ENCODE data around the gene LACTBL1. TPM values are rescaled to one million over a fixed set of nuclear protein-coding genes. Genes with fewer than 3 reads are reported as not detected.

Gene LACTBL1
- total and polyA plus RNA-seq, 4 donors = not detected

DNA sequence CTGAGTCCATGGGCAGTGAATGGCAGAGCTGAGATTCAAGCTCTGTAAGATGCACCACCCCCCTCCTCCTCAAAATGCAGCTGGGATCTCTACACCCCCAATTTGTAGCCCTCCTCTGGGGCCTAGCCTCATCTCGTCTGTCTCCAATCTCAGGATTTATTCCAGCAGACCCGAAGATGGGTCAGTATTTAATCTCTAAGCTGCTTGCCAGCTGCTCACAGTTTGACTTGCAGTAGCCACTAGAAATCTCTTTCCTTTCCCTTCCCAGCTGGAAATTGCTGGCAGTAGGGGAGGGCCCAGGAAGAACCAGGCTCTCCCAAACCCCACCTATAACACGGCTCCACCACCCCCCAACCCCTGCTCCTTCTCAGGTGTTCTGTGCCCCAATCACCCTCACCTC lies 1.5 kb downstream of the LACTBL1 start:
- intact Hi-C loops (cut with DNase I) = loop anchor here in 1 of 2 donors (10.0 kb wide), 1 partner anchor 214 kb away; no protein-coding TSS in a partner anchor
- ATAC-seq (ENCODE audit: low FRiP score) = no peak
- H3K27me3 ChIP-seq (ENCODE audit: control insufficient read depth in 1 of 2, insufficient read depth in 2 of 2, low read length in 1 of 2) = no peaks in the 10 kb centered on the region
- no peak overlapping the region for H3K27ac ChIP-seq (ENCODE audit: low read depth in 1 of 2, low read length in 2 of 2)
- H3K4me1 ChIP-seq (ENCODE audit: control insufficient read depth in 1 of 2, insufficient read depth in 2 of 2, low read length in 2 of 2) = no peaks in the 10 kb centered on the region
- no peak for DNase-seq
- H3K36me3 ChIP-seq (ENCODE audit: control insufficient read depth in 1 of 2, insufficient read depth in 2 of 2, low read length in 1 of 2) = no peaks in the 10 kb centered on the region
- H3K9me3 ChIP-seq (ENCODE audit: control insufficient read depth, low read length) = peaks cover 5% of the 10 kb centered on the region
- H3K4me3 ChIP-seq (ENCODE audit: low read length in 2 of 2) = no peak overlapping the region
- WGBS, 2 donors = 63% methylated on average over 3 of the region's 3 CpGs

DNA sequence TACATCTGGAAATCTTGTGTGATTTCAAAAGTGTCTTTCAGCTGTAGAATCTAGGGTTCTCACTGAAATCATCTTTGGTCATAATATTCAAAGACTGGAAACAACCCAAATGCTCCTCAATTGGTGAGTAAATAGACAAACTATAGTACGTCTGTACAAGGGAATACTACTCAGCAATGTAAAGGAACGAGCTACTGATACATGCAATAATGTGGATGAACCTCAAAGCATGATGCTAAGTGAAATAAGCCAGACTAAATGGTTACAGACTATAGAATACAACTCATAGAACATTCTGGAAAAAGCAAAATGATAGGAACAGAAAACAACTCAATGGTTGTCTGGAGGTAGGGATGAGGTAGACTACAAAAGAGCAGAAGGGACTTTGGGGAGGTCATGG lies 2.6 kb downstream of the LACTBL1 start:
- Histone ChIP-seq H3K27ac (ENCODE audit: low read depth in 1 of 2, low read length in 2 of 2) (no peak overlapping the region), H3K36me3 (ENCODE audit: control insufficient read depth in 1 of 2, insufficient read depth in 2 of 2, low read length in 1 of 2) (no peaks in the 10 kb centered on the region), H3K4me1 (ENCODE audit: control insufficient read depth in 1 of 2, insufficient read depth in 2 of 2, low read length in 2 of 2) (no peaks in the 10 kb centered on the region), H3K9me3 (ENCODE audit: control insufficient read depth, low read length) (peaks cover 5% of the 10 kb centered on the region), H3K4me3 (ENCODE audit: low read length in 2 of 2) (no peak overlapping the region), H3K27me3 (ENCODE audit: control insufficient read depth in 1 of 2, insufficient read depth in 2 of 2, low read length in 1 of 2) (no peaks in the 10 kb centered on the region)
- no peak for DNase-seq
- WGBS, 2 donors = 84 to 88% methylated on average over 2 of the region's 2 CpGs
- intact Hi-C loops (cut with DNase I) = loop anchor here in 1 of 2 donors (10.0 kb wide), 1 partner anchor 215 kb away; no protein-coding TSS in a partner anchor
- no peak for ATAC-seq (ENCODE audit: low FRiP score)

DNA sequence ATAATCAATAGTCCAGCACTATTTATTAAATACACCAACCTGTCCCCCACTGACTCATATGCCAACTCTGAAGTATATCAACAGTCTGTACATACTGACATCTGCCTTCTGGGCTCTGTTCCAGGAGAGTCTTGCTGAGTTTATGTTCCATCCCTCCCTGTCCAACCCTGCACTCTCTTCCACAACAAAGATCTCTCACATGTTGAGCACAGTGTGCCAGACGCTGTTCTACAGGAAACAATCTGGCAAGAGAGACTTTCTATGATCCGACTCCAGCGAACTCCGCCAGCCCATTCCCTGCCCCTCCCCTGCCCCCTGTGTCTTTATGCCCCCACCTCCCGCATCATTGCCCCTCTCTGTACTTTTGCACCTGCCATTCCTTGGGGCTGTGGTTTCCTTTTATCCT lies 3.4 kb downstream of the LACTBL1 start:
- no peak overlapping the region for H3K4me3 ChIP-seq (ENCODE audit: low read length in 2 of 2)
- 5% methylated on average over 5 of the region's 5 CpGs for whole genome bisulfite sequencing, 2 donors
- peaks cover 5% of the 10 kb centered on the region for H3K9me3 ChIP-seq (ENCODE audit: control insufficient read depth, low read length)
- H3K27me3 ChIP-seq (ENCODE audit: control insufficient read depth in 1 of 2, insufficient read depth in 2 of 2, low read length in 1 of 2) = no peaks in the 10 kb centered on the region
- peak in 1 of 2 donors; percentile 2 for DNase-seq
- no peaks in the 10 kb centered on the region for H3K4me1 ChIP-seq (ENCODE audit: control insufficient read depth in 1 of 2, insufficient read depth in 2 of 2, low read length in 2 of 2)
- no peaks in the 10 kb centered on the region for H3K36me3 ChIP-seq (ENCODE audit: control insufficient read depth in 1 of 2, insufficient read depth in 2 of 2, low read length in 1 of 2)
- no peak overlapping the region for H3K27ac ChIP-seq (ENCODE audit: low read depth in 1 of 2, low read length in 2 of 2)
- ATAC-seq (ENCODE audit: low FRiP score) = no peak
- intact Hi-C loops (cut with DNase I) = loop anchor here (10.0 kb wide), 1 partner anchor 265 kb away; no protein-coding TSS in a partner anchor

DNA sequence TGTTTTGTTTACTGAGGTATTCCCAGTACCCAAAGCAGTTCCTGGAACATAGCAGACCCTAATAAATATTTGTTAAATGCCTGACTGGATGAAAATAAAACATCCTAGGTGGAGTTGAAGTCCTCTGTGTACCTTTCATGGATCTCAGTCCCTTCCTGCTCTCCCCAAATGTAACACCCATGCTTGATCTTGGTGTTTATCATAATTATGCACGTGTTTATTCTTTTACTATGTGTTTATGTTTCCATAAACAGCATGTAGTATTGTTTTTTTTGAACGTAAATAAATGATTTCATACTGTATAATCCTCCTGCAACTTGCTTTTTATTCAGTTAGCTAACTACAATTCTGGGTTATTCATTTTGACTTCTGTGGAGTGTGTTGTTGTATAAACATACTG lies 4.8 kb downstream of the LACTBL1 start:
- intact Hi-C loops (cut with DNase I) = loop anchor here (10.0 kb wide), 1 partner anchor 263 kb away; no protein-coding TSS in a partner anchor
- DNase-seq (no peak), ATAC-seq (ENCODE audit: low FRiP score) (no peak)
- no peak overlapping the region for H3K27ac ChIP-seq (ENCODE audit: low read depth in 1 of 2, low read length in 2 of 2)
- H3K27me3 ChIP-seq (ENCODE audit: control insufficient read depth in 1 of 2, insufficient read depth in 2 of 2, low read length in 1 of 2) = no peaks in the 10 kb centered on the region
- 42 to 44% methylated on average over 2 of the region's 2 CpGs for WGBS, 2 donors
- no peaks in the 10 kb centered on the region for H3K36me3 ChIP-seq (ENCODE audit: control insufficient read depth in 1 of 2, insufficient read depth in 2 of 2, low read length in 1 of 2)
- H3K4me1 ChIP-seq (ENCODE audit: control insufficient read depth in 1 of 2, insufficient read depth in 2 of 2, low read length in 2 of 2) = no peaks in the 10 kb centered on the region
- peaks cover 5% of the 10 kb centered on the region for H3K9me3 ChIP-seq (ENCODE audit: control insufficient read depth, low read length)
- no peak overlapping the region for H3K4me3 ChIP-seq (ENCODE audit: low read length in 2 of 2)

DNA sequence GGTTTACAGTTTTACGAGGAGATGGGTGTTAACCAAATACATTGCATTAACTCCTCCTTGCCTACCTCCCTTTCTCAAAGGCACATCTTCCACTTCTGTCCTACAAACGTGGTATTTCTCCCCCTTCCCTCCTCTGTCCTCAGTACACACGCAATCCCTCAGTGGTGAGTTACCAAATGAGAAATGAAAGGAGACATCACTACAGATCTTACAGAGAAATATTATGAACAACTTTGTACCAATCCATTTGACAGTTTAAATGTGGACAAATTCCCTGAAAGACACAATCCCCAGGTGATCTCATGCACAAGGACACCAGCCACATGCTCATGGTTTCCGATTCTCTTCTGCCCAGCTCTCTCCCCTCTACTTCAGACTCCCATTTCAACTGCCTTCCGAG lies 6.4 kb downstream of the LACTBL1 start:
- ATAC-seq (ENCODE audit: low FRiP score) (no peak), DNase-seq (no peak)
- no peaks in the 10 kb centered on the region for H3K4me1 ChIP-seq (ENCODE audit: control insufficient read depth in 1 of 2, insufficient read depth in 2 of 2, low read length in 2 of 2)
- H3K4me3 ChIP-seq (ENCODE audit: low read length in 2 of 2) = no peak overlapping the region
- no peaks in the 10 kb centered on the region for H3K36me3 ChIP-seq (ENCODE audit: control insufficient read depth in 1 of 2, insufficient read depth in 2 of 2, low read length in 1 of 2)
- intact Hi-C loops (cut with DNase I) = loop anchor here (10.0 kb wide), 1 partner anchor 262 kb away; no protein-coding TSS in a partner anchor
- no peaks in the 10 kb centered on the region for H3K27me3 ChIP-seq (ENCODE audit: control insufficient read depth in 1 of 2, insufficient read depth in 2 of 2, low read length in 1 of 2)
- 75 to 79% methylated on average over 5 of the region's 5 CpGs for WGBS, 2 donors
- H3K9me3 ChIP-seq (ENCODE audit: control insufficient read depth, low read length) = peaks cover 5% of the 10 kb centered on the region
- no peak overlapping the region for H3K27ac ChIP-seq (ENCODE audit: low read depth in 1 of 2, low read length in 2 of 2)

DNA sequence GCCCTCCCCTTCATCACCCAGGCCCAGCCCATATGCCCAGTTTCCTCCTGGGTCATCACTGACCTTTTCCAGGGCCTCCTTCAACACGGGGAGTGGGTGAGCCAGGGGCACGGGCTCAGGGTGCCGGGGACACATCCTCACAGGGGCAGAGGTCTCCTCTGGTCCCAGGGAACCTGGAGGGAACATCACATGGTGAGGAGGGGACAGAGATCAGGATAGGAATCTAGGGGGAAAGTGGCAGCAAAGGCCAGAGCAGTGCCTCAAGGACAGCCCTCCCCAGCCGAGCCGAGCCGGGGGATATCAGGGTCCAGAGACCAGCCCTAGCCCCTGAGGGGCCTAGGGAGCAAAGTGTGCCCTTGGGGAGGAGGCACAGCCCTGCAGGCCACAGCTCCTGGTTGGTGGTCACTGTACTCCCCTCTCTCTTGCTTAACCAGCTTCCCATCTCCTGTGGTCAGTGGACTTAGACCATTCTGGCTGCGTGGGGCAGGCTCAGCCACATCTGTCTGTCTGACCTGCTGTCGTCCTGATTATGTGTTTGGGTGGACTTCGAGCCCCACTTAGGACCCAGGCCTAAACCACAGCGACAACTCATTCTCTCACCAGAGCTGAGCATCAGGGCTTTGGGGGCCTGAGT lies 9.5 kb downstream of the LACTBL1 start:
- Histone ChIP-seq H3K27me3 (ENCODE audit: control insufficient read depth in 1 of 2, insufficient read depth in 2 of 2, low read length in 1 of 2) (no peaks in the 10 kb centered on the region), H3K27ac (ENCODE audit: low read depth in 1 of 2, low read length in 2 of 2) (no peak overlapping the region), H3K4me3 (ENCODE audit: low read length in 2 of 2) (no peak overlapping the region), H3K9me3 (ENCODE audit: control insufficient read depth, low read length) (peaks cover 5% of the 10 kb centered on the region), H3K4me1 (ENCODE audit: control insufficient read depth in 1 of 2, insufficient read depth in 2 of 2, low read length in 2 of 2) (no peaks in the 10 kb centered on the region), H3K36me3 (ENCODE audit: control insufficient read depth in 1 of 2, insufficient read depth in 2 of 2, low read length in 1 of 2) (no peaks in the 10 kb centered on the region)
- WGBS, 2 donors = 90 to 92% methylated on average over 10 of the region's 10 CpGs
- ATAC-seq (ENCODE audit: low FRiP score) = no peak
- intact Hi-C loops (cut with DNase I) = loop anchor here (5.0 to 10.0 kb wide), 2 partner anchors 224 to 258 kb away; no protein-coding TSS in a partner anchor
- DNase-seq = peak in 1 of 2 donors; percentile 51

DNA sequence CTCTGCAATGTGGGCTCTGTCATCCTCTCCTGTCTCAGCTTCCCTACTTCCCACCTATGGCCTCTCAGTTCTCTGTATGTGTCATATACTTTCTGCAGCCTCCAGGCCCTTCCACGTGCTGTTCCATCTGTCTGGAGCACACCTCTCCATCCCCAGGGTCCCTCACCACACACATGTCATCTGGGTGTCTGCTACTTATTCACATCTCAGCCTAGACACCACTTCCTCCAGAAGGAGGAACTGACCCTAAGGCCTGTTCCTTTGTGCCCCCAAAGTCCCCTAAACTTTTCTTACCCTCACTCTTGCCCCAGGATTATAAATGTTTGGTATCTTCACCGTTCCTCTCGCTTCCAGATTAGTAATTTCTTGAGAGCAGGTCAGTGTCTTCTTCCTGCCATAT lies 10.1 kb downstream of the LACTBL1 start:
- 60 to 77% methylated on average over 3 of the region's 3 CpGs for WGBS, 2 donors
- intact Hi-C loops (cut with DNase I) = loop anchor here (5.0 to 10.0 kb wide), 2 partner anchors 225 to 258 kb away; no protein-coding TSS in a partner anchor
- ATAC-seq (ENCODE audit: low FRiP score) = no peak
- peaks cover 5% of the 10 kb centered on the region for H3K9me3 ChIP-seq (ENCODE audit: control insufficient read depth, low read length)
- H3K27ac ChIP-seq (ENCODE audit: low read depth in 1 of 2, low read length in 2 of 2) = no peak overlapping the region
- no peaks in the 10 kb centered on the region for H3K4me1 ChIP-seq (ENCODE audit: control insufficient read depth in 1 of 2, insufficient read depth in 2 of 2, low read length in 2 of 2)
- no peak for DNase-seq
- no peaks in the 10 kb centered on the region for H3K27me3 ChIP-seq (ENCODE audit: control insufficient read depth in 1 of 2, insufficient read depth in 2 of 2, low read length in 1 of 2)
- no peak overlapping the region for H3K4me3 ChIP-seq (ENCODE audit: low read length in 2 of 2)
- H3K36me3 ChIP-seq (ENCODE audit: control insufficient read depth in 1 of 2, insufficient read depth in 2 of 2, low read length in 1 of 2) = no peaks in the 10 kb centered on the region

DNA sequence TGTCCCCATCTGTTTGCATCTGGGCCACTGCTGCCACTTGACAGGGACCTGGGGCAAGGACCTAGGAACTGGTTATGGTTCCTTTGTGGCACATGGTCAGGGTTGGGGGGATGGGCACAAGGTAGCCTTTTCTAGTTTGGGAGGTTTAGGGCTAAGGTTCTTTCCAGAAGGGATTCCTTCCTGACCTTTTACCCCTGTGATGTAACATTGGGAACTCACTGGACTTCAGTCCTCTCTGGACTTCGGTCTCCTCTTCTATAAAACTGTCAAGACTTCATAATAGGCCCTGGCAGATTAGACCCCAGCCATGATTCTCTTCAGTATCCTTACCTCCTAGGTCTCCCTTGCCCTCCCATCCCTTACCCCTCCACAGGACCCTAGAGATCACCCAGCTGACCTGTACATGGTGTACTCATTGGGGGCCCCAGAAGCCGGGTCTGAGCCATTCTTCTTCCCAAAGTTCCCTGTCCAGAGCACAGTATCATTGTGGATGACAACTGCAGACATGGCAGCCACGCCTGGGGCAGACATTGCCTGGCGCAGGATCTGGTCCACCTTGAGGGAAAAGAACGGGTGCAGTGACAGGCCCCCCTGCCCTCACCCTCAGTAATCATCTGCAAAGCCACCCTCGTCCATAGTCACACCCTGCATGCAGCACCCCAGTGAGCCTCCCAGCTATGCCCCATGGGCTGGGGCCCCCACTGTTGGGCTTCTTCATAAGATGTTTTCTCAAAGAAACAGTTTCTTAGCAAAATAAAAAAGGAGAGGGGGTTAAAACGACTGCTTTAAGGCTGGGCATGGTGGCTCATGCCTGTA lies 12.9 kb downstream of the LACTBL1 start:
- Histone ChIP-seq H3K4me3 (ENCODE audit: low read length in 2 of 2) (no peak overlapping the region), H3K4me1 (ENCODE audit: control insufficient read depth in 1 of 2, insufficient read depth in 2 of 2, low read length in 2 of 2) (no peaks in the 10 kb centered on the region), H3K36me3 (ENCODE audit: control insufficient read depth in 1 of 2, insufficient read depth in 2 of 2, low read length in 1 of 2) (no peaks in the 10 kb centered on the region), H3K9me3 (ENCODE audit: control insufficient read depth, low read length) (no peaks in the 10 kb centered on the region), H3K27ac (ENCODE audit: low read depth in 1 of 2, low read length in 2 of 2) (no peak overlapping the region), H3K27me3 (ENCODE audit: control insufficient read depth in 1 of 2, insufficient read depth in 2 of 2, low read length in 1 of 2) (no peaks in the 10 kb centered on the region)
- intact Hi-C loops (cut with DNase I) = loop anchor here (5.0 to 10.0 kb wide), 2 partner anchors 228 to 255 kb away; no protein-coding TSS in a partner anchor
- ATAC-seq (ENCODE audit: low FRiP score) (no peak), DNase-seq (peak in 1 of 2 donors; percentile 42)
- WGBS, 2 donors = 85 to 87% methylated on average over 7 of the region's 7 CpGs

All from aorta (tissue), 5 donors.